GM12865 (cell line): ENCODE results near the gene FUOM.

ENCODE experiments used
- DNase-seq: peaks from one replicate; pipeline ENCODE4 v3.0.0; 2010; ENCODE audit warnings: low read depth
- H3K4me3 ChIP-seq: 2 replicates; pipeline ENCODE4 v1.5.1; 2011; ENCODE audit warnings: mild to moderate bottlenecking, low read depth, low read length, control low read depth
- TF ChIP-seq, protein P1 (sequence below): IDR thresholded peaks from 2 replicates; pipeline ENCODE4 v1.5.1; 2011; ENCODE audit warnings: low read length, control low read depth, low read depth, inconsistent platforms; ENCODE audit not compliant: insufficient read depth; ENCODE audit errors: missing control alignments

FUOM gene

DNA sequence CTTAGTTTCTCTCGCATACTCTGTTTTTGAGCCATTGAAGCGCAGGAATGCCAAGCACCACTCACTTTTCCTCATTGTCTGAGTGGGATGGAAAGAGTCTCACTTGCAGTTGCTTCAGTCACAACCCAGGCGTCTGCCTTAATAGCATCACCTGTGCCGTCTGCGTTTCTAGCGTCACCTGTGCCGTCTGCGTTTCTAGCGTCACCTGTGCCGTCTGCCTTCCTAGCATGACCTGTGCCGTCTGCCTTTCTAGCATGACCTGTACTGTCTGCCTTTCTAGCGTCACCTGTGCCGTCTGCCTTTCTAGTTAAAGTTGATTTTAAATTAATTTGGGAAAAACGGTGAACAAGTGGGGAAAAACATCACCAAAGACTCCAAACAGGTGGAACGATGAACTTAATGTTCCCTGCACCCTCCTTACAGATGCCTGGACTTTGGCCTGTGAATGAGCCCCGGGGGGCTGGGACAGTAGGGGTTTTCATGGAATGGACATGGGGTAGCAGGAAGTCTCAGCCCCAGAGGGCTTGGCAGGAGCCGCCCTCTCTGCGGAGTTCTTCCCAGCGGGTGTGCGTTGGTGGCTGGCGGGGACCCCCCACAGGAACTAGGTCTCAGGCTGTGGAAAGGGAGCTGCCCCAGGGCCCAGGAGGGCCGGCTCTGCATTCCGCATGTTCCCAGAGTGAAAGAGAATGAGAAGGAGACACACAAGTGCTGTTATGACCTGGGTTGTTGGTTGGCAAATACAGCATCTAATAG is 45.6 kb downstream of the FUOM start:
- no peak for DNase-seq
- TF ChIP-seq, protein P1, sequence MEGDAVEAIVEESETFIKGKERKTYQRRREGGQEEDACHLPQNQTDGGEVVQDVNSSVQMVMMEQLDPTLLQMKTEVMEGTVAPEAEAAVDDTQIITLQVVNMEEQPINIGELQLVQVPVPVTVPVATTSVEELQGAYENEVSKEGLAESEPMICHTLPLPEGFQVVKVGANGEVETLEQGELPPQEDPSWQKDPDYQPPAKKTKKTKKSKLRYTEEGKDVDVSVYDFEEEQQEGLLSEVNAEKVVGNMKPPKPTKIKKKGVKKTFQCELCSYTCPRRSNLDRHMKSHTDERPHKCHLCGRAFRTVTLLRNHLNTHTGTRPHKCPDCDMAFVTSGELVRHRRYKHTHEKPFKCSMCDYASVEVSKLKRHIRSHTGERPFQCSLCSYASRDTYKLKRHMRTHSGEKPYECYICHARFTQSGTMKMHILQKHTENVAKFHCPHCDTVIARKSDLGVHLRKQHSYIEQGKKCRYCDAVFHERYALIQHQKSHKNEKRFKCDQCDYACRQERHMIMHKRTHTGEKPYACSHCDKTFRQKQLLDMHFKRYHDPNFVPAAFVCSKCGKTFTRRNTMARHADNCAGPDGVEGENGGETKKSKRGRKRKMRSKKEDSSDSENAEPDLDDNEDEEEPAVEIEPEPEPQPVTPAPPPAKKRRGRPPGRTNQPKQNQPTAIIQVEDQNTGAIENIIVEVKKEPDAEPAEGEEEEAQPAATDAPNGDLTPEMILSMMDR, result no peak
- H3K4me3 ChIP-seq, result no peak overlapping the region

DNA sequence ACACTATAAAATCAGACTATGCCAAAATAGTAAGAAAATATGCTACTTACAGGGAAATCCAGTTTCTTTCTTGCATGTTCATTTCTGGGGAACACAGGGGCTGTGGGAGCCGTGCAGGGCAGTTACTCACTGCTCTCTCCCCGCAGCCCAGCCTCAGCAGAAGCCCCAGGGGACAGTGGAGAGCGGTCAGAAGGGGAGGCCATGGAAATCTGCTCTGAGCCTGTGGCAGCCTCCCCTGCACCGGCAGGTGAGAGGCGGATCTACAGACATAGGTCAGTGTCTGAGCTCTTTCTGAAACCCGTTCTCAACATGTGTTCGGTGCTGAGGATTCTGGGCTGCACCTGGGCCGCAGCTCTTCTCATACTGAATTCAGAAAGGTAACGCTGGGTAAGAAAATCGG is 46.2 kb downstream of the FUOM start:
- no peak for DNase-seq
- H3K4me3 ChIP-seq, result no peak overlapping the region
- TF ChIP-seq, protein P1, result no peak

DNA sequence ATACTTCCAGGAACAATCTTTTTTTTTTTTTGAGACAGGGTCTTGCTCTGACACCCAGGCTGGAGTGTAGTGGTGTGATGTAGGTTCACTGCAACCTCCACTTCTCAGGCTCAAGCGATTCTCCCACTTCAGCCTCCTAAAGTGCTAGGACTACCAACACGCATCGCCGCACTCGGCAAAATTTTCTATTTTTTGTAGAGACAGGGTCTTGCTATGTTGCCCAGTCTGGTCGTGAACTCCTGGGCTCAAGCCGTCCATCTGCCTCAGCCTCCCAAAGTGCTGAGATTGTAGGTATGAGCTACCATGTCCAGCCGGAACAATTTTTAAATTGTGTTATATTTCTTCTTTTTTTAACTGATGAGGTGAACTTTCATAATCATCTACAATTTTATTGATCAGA is 47.0 kb downstream of the FUOM start:
- no peak overlapping the region for H3K4me3 ChIP-seq
- DNase-seq, result no peak
- TF ChIP-seq, protein P1, result no peak

DNA sequence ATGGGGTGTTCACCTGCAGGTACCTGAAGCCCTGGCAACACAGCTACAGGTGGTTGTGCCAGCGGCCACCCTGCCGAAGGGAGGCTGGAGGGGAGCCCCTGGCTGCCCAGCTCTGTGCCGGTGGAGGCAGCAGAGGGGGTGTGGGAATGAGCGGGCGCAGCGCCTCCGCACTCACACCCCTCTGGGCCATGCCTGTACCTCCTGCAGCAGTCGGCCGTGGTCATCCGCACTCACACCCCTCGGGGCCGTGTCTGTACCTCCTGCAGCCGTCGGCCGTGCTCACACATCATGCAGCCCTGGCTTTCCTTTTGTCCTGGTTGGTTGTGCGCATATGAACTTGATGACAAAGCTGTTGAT is 47.4 kb downstream of the FUOM start:
- TF ChIP-seq, protein P1, result no peak
- no peak for DNase-seq
- no peak overlapping the region for H3K4me3 ChIP-seq

DNA sequence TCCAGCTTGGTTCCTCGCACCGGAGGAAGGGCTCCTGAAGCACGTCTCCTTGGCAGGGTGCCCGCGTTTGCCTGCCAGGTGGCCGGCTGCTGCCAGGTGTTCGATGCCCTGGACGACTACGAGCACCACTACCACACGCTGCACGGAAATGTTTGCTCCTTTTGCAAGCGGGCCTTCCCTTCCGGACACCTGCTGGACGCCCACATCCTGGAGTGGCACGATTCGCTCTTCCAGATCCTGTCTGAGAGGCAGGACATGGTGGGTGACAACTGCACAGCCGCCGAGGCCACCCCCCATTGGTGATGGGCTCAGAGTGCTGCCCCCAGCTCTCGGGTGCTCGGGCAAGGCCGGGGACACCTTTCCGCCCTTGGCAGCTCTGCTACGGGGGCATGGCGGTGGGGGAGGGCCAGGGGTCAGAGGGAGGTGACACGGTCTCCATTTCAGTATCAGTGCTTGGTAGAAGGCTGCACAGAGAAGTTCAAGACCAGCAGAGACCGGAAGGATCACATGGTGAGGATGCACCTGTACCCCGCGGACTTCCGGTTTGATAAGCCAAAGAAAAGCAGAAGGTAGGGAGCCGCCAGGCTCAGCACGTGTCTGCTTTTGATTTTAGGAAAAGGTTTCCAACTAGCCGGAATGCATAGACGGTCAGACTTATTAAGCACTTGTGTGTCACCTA is 48.0 kb downstream of the FUOM start:
- DNase-seq, result no peak
- TF ChIP-seq, protein P1, result no peak
- H3K4me3 ChIP-seq, result no peak overlapping the region

DNA sequence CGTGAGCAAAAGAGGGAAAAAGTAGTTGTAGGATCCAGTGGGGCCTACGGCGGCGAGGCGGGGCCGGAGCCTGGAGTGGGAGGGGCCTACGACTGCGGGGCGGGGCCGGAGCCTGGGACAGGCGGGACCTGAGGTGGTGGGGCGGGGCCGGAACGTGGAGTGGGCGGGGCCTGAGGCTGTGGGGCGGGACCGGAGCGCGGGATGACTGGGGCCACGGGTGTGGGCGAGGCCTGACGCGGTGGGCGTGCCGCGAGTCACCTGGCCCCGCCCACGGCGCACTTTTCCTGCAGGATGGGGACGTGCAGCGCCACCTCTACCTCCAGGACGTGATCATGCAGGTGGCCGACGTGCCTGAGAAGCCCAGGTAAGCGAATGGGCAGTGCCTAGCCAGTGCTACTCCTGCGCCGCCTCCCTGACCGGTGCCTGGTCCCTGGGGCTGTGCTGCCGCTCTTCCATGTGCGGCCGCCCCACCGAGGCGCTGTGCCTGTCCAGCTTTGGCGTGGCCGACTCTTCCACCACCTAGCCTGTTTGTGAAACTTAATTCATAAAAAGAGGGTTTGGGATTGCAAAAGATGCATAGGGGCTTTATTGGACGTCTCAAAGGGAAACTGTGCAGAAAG is 48.6 kb downstream of the FUOM start:
- peak overlapping the region; percentile 96 for H3K4me3 ChIP-seq
- peak; percentile 94 for DNase-seq
- TF ChIP-seq, protein P1, result no peak
